ENCODE data around the gene GFER.
"Not testable (repeated sequence)": the region's sequence is repeated elsewhere in the genome, so short reads cannot be mapped to it uniquely, and the experiment has no call there.

The GFER gene

DNA sequence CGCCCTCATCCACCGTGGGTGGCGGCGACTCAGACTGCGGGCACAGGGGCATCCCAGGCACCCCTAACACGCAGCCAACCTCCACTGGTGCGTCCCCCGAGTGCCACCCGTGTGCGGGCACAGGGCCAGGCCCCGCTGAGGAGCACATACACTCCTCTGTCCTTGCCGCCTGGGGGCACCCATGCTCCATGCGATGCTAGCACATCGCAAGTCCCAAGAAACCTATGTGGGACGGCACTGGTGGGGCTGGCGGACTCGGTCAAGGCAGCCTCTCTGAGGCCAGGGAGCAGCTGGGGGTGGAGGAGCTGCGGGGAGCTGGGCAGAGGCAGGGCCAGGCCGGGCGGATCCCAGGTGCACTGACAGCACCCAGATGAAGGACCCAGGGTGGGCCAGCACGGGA is 21.7 kb downstream of the GFER start:
- DNase-seq (ENCODE audit: low read depth): no peak

- no peak for DNase-seq (ENCODE audit: low read depth)
Measured at GRCh38 chr16:2006317-2006716, 22.3 kb downstream of the GFER start.

- DNase-seq (ENCODE audit: low read depth): no peak
Measured at GRCh38 chr16:2007081-2007836, 23.3 kb downstream of the GFER start.

DNA sequence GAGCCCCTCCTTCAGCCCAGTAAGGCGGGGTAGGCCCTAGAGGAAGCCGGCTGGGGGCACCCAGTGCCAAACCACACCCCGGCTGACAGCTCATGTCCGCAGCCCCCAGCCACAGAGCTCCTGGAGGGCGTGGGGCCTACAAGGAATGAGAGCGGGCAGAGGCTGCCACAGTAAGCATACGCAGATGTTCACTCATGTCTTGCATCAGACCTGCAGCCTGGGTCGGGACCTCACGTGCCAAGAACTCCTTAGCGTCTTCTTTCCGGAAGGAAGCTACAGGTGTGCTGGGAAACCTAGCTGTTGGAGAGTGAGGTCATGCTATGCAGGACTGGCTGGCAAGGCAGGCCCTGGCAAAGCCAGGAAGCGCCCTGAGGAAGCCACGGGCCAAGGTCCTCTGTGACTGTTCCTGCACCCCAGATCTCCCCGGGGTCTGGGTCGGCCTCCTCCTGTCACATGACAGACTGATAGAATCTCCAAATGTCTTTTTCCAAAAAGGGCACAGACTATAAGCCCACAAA is 24.1 kb downstream of the GFER start:
- DNase-seq (ENCODE audit: low read depth): no peak

DNA sequence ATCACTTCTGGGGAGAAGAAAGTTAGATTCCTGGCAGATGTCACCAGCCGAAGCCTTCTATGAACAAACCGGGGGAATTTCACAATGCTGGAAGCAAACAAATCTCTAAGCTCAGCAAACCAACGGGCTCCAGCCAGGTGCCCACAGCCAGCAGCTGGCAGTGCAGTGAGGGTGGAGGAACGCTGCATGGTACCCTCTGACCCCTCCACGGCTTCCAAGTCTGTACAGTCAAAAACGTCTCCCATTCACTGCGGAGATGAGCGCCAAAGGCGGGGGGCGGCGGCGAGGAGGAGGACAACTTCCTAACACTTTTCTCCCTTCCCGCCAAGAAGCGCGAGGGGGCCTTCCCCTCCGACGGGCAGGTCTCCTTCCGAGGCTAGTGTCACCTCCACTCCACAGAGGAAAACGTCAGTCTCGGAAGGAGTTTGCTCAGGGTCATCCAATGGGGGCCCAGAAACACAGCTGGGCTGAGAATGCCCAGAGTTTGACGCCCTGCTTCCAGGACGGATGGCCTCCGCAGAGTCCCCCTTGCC is 24.7 kb downstream of the GFER start:
- DNase-seq (ENCODE audit: low read depth): no peak

DNA sequence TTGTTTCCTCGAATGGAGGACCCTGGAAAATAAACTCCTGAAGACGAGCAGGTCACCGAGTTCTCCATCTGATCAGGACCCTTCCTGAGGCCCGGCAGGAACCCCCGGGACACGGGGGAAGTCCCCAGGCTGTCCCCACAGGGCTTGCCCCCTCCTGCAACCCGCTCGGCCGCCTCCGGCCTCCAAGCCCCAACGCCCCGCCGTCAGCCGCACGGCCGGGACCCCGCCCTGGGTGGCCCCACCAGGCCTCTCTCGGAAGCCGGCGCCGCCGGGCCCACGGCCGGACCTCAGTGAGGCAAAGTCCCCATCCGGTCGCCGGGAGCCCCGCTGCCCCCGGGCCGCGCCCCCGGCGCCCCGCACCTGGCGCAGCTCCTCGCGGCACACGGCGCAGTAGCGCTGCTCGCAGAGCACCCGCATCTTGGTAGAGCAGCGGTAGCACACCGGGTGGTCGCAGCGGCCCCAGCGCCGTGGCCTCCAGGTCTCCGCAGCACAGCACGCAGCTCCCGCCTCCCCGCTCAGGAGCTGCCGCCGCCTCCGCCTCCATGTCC is 25.2 kb downstream of the GFER start:
- no peak for DNase-seq (ENCODE audit: low read depth)

DNA sequence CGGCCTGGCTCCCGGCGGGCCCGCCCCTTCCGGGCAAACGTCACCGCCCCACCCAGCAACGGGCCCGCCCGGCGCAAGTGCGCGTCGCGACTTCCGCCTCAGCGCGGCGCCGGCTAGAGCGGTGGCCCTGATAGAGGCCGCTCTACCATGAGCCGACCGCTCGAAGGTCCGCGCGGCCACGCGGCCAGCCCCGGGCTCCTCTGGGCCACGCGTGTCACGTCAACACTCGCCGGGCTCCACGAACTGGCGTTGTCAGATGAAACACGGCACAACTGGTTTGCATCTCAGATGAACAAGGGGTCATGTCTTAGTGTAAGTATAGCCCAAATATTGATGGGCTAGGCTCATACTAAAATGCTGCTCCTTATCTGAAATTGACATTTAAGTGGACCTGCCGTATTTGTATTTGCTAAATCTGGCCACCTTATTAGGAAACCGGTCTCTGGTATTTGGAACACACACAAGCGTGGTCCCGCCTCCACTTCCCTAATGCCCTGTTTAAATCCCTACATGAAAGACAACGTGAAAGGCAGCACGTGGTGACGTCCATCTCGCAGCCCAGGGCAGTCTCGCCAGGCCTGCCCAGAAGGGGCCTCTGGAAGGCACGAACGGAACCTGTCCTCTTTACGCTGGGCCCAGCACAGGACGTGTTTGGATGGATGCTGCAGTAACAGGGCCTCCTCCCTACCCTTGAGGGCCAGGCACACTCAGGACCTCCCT is 26.0 kb downstream of the GFER start, which contains the start of gene ZNF598:
Gene ZNF598 (minus strand): TSS at position 31 of the 720 bp plus-strand sequence.
- DNase-seq (ENCODE audit: low read depth): peak; percentile 64

- not testable (repeated sequence) for DNase-seq (ENCODE audit: low read depth)
Measured at GRCh38 chr16:2011726-2012125, 27.7 kb downstream of the GFER start.

GRCh38 chr16:2013527-2013926 is 29.5 kb downstream of the GFER start:
- DNase-seq (ENCODE audit: low read depth): no peak

DNA sequence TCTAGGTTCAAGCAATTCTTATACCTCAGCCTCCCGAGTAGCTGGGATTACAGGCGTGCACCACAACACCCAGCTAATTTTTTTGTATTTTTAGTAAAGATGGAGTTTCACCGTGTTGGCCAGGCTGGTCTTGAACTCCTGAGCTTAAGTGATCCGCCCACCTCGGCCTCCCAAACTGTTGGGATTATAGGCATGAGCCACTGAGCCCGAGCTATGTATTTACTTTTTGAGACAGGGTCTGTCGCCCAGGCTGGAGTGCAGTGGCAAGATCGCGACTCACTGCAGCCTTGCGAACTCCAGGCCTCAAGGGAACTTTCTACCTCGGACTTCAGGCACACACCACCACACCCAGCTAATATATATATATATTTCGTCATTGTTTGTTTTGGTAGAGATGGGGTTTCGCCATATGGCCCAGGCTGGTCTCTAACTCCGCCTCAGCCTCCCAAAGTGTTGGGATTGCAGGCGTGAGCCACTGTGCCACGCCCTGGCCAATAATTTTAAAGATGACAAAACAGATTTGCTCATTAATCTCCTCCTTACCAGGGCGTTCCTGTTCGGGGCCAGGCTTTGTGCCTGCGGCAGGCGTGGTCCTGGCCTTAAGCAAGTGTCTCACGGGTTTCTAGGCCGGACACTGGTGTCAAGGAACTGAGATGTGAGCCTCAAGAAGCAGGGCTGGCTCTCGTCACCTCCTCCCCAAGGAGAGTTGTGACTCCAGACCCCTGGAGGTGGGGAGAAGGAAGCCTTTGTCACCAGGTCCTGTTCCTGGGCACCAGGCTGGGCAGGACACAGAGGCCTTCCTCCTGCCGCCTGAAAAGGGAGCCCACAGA is 31.3 kb downstream of the GFER start:
- no peak for DNase-seq (ENCODE audit: low read depth)

DNA sequence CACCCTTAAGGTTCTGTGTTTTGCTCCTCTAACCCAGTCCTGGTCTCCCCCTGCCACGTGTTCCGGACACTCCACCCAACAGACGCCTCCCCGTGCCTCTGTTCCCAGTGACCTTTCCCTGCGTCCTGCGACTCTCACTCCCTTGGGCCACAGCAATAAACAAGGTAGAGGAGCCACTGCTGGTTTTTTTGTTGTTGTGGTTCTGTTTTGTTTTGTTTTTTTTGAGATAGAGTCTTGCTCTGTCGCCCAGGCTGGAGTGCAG is 31.9 kb downstream of the GFER start:
- no peak for DNase-seq (ENCODE audit: low read depth)

DNA sequence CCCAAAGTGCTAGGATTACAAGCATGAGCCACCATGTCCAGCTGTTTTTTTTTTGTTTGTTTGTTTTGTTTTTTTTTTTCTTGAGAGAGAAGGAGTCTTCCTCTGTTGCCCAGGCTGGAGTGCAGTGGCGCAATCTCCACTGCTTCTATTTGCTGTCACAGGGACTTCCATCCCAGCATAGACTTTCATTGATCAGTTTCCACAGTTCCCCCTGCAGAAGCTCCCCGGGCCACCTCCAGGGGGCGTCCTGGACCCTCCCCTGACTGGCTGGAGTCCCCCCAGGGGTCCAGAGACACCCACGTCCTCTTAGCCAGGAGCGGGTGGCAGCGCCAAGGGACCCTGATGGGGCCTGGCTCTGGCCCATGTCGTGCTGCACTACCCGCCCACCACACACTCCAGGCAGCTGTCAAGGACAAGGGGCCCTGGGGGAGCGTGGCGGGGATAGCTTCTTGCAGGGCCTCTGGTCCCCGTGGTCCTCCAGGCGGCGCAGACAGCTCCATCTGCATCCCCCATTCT is 32.5 kb downstream of the GFER start:
- DNase-seq (ENCODE audit: low read depth): no peak

GRCh38 chr16:2019518-2019920 is 35.5 kb downstream of the GFER start, which contains the start of gene NPW:
TSS of gene NPW (plus strand) at chr16:2019785.
- no peak for DNase-seq (ENCODE audit: low read depth)

DNA sequence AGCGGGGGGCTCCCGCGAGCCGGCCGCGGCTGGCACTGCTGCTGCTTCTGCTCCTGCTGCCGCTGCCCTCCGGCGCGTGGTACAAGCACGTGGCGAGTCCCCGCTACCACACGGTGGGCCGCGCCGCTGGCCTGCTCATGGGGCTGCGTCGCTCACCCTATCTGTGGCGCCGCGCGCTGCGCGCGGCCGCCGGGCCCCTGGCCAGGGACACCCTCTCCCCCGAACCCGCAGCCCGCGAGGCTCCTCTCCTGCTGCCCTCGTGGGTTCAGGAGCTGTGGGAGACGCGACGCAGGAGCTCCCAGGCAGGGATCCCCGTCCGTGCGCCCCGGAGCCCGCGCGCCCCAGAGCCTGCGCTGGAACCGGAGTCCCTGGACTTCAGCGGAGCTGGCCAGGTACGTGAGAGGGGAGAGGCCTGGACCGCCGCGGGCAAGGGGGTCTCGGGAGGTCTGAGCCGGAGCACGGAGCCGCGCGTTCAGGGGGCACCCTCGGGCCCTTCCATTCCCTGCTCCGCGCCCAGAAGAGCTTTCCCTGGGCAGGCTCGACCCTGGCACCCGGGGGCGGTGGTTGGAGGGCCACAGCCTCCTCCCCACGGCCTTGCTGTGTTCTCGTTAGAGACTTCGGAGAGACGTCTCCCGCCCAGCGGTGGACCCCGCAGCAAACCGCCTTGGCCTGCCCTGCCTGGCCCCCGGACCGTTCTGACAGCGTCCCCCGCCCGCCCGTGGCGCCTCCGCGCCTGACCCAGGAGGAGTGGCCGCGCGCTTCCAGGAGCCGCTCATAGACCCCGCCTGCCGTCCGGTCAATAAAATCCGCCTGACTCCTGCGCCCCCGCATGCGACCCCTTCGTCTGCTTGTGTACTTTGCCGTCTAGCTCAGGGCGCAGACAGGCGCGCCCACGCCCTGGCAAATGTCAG is 36.2 kb downstream of the GFER start:
- no peak for DNase-seq (ENCODE audit: low read depth)

DNA sequence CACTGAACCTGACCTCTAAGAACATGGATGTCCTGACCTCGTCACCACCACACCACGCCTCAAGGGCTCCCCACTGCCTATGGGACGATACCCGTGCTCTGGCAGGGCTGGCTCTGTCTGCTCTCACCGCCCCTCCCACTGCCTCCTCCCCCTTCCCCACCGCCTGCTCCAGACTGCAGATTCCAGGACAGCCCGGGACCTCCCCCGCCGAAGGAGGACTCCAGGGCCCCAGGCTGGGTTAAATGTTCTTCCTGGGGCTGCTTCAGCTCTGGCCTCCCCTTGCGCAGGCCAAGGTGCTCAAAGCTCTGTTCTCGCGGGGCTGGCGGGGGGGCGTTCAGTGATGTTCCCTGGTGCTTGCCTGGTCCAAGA is 38.7 kb downstream of the GFER start:
- no peak for DNase-seq (ENCODE audit: low read depth)

DNA sequence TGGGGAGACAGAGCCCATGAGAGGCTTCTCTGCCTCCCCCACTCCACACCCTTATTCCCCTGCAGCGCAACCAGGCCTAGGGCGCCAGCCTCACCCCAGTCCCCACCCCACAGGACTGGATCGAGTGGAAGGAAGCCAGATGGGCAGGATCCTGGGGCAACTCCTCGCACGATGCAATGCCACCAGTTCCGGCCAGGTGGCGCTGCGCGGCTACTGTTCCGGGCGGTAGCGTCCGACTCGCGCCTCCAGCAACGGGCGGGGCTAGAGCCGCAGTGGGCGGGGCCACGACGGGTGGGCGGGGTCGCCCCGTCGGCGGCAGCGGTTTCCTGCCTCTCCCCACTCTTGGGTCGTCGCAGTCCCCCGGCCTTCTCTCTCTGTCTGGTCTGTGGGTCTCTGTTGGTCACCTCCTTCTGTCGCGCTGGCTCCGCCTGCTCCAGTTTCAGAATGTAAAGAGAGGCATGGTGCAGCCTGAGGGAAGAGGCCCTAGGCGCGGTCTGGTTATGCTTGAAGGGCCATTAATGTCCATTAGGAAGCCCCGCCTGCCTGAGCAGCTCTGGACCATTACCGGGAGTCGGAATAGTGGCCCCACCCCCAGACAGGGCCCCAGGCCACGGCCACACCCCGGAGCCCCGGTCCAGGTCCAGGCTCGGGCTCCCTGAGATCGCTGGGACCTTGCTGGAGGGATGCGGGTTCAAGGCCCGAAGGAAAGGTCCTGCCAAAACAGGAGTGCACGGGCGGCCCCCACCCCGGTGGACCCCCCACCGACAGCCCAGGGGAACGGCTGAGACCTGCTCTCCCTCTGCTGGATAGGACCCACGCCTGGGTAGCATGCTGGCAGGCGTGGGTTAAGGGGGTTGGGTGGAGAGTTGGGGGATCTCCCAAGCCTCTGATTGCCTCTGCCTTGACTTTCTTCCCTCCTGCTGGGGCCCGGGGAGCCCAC is 39.4 kb downstream of the GFER start:
- peak; percentile 92 for DNase-seq (ENCODE audit: low read depth)

DNA sequence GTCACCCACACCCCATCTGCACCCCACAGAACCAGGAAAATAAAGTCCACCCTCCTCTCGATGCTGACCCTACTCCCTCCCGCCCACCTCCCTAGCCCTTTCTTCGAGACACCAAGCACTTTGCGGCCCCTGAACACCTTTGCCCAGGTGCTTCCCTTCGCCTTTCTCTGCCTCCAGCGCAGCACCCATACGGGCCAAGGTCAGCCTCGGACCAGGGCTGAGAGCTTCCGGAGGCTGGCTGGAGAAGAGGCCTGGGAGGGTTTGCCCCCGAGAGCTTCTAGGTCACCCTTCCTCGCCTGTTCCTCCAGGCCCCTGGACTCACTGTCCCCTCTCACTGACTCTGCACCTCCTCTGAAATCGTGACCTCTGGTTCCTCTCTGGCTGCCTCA is 40.0 kb downstream of the GFER start:
- DNase-seq (ENCODE audit: low read depth): no peak

DNA sequence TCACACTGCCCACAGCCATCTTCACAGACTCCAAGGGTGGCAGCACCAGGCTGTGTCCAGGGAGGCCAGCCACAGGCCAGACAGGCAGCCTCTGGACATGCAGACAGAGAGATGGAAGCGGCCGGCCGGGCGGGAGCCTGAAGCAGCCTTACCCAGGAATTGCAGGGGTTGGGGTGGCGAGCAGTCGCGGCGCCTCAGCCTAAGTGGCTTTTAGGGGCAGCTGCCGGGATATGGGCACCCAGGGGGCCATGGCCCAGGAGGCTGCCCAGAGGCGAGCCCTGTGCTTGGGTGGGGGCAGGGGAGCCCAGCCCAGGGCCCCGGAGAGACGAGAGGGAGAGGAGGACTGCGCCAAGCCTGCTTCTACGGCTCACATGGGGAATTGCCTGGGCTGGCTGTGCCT is 41.3 kb downstream of the GFER start:
- DNase-seq (ENCODE audit: low read depth): no peak

GRCh38 chr16:2025878-2026460 is 42.0 kb downstream of the GFER start:
- DNase-seq (ENCODE audit: low read depth): no peak
